Stimulated activated CD4-positive, alpha-beta T cell treated with anti-CD3 and anti-CD28 coated beads, Interleukin-1b, Interleukin-23, amount 100 ng/mL, for 4 hours (primary cell): ENCODE results near the gene DSTN.
"Not testable (repeated sequence)": the region's sequence is repeated elsewhere in the genome, so short reads cannot be mapped to it uniquely, and the experiment has no call there.

Experiments used
- DNase-seq, 2 donors: peaks; one replicate each; pipeline ENCODE4 v3.0.0-alpha.2; 2020; ENCODE audit warnings: low read depth in 2 of 2

The DSTN gene

GRCh38 chr20:17651129-17651759 is 81.4 kb downstream of the DSTN start:
- no peak for DNase-seq

DNA sequence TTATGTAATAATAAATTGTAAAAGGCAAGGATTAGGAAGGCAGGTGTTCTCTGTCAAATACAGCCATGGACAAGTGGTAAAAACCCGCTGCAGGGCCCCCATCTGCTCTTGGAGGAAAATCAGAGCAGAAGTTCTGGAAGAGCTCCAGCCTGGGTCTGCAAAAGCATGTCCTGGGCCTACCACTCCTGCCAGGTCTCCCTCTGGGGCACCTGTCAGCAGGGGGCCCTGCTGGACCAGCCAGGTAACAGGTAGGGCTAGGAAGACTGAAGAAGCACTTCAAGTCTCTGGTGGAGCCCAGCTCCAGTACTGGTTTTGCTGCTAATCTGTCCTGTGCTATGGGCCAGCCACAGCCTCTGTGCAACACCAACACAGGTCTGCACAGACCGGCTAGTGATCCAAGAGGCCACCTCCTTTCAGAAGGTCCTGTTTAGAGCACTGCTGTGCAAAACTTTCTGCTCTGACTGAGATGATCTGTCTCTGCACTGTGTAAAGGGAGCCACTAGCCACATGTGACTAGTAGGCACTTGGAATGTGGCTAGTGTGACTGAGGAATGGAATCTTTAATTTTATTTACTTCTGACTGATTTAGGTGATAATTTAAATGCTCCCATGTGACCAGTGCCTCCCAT is 82.0 kb downstream of the DSTN start:
- no peak for DNase-seq

- no peak for DNase-seq
Observed at GRCh38 chr20:17652411-17652810, 82.5 kb downstream of the DSTN start.

GRCh38 chr20:17653835-17654648 is 84.2 kb downstream of the DSTN start:
- DNase-seq: no peak

DNA sequence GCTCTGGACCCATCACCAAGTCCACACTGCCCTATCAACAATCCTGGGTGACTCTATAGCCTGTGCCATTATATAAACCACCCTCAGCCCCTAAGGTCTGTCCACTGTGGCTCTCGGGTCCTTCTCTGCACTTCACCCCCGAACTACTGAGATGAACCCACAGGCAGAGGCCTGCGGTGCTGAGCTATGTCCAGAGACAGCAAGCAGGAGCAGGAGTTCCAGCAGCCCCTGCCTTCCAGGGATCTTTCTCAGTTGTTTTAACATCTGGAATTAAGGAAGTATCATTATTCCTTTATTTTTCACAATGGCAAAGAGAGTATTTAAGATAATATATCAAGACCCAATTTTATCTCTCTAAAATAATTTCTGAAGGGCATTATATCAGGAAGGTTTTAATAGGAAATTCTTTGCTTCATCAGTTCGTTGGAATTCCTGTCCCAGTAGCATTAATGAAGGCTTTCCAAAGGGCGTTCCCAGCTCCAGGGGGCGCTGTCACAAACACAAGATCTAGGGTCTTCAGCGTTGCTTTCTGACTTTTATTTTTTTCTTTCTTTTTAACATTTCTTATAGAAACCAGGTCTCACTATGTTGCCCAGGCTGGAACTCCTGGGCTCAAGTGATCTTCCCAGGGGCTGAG is 84.9 kb downstream of the DSTN start:
- DNase-seq: peak; percentile 2 to 14

DNA sequence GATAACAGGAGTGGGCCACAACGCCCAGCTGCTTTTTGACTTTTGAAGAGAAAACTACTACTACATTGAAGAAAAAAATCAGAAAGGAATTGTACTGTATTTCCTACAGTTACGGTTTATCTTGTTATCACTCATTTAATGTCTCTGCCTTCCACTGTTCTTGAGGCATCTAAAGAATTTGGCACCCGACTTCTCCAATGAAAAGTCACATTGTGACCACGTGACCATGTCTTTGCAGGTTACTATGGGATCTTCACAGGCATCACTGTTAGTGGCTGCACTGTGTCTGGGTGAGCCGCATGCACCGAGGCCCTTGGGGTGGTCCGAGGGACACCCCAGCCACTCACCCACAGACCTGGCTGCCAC is 85.4 kb downstream of the DSTN start:
- no peak for DNase-seq

- no peak for DNase-seq
Observed at GRCh38 chr20:17655865-17656479, 86.1 kb downstream of the DSTN start.

DNA sequence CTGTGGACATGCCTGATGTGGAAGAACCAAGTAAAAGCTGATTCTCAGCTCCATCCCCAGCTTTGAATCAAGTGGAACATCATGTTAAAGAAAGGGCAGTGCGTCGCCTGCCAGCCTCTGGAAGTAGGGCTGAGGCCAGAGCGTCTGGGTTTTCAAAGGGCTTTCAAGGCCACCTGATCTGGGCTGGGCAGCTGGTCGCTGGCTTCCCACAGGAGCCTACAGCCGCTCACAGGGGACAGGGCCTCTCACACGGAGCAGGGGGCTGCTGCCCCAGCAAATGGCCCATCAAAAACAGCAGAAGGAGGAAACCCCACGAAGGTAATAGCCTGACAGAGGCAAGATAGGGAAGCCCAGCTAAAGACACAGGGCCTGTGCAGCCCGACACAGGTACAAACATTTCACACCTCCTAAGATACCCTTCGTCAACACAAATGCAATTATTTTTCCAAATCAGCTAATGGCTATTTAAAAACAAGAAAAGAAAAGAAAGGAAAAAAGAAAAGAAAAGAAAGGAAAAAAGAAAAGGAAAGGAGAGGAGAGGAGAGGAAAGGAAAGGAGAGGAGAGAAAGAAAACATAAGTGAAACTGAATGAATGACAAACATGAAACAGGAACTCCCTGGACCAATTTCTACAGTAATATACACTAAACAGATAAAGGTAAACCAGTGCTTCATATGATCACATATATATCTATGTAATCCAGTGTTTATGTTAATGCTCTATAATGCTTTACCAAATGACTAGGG is 87.4 kb downstream of the DSTN start:
- DNase-seq: no peak

GRCh38 chr20:17657898-17658647 is 88.2 kb downstream of the DSTN start:
- no peak for DNase-seq

DNA sequence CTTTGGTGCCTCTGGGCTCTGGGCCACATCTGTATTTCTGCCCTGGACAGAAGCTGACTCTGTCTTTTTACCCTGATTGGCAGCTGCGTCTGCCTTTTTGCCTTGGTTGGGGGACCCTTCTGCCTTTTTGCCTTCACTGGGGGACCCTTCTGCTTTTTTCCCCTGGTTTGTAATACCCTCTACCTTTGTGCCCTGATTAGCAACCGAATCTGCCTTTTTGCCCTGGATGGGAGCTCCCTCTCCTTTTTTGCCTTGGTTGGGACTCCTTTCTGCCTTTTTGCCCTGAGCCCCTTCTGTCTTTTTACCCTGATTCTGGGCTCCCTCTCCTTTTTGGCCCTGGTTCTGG is 88.7 kb downstream of the DSTN start:
- no peak for DNase-seq

- DNase-seq: not testable (repeated sequence)
Observed at GRCh38 chr20:17659344-17659743, 89.5 kb downstream of the DSTN start.
